ENCODE results near the gene LRPPRC. TPM values are rescaled to one million over a fixed set of nuclear protein-coding genes. Genes with fewer than 3 reads are reported as not detected.
A peak's percentile ranks its signal among the peaks of the same experiment; 100 is the strongest.

The LRPPRC gene
- total and polyA plus RNA-seq, 2 donors (not counting 3 experiments of a cell fraction or from before 2014, with no cell fraction given), result 22.6 to 94.0 TPM

- ChIA-PET POLR2A (no interaction called here), CTCF (interaction anchor here (0.6 kb wide), 1 partner anchor 24 kb away, joined by 3 read pairs; no protein-coding TSS in a partner anchor)
- intact Hi-C loops (cut with micrococcal nuclease), result no loop called here
Measured at GRCh38 chr2:44016282-44016681, 20.5 kb upstream of the LRPPRC start.

More at GRCh38 chr2:44016282-44016681, 20.5 kb upstream of the LRPPRC start:
- FAIRE-seq (peak; percentile 67), DNase-seq (ENCODE audit: low read depth, low spot score) (peak; percentile 48)
- Histone ChIP-seq H3K27ac (ENCODE audit: insufficient read depth, low read depth, low read length) (no peak overlapping the region), H3K4me1 (ENCODE audit: control insufficient read depth, extremely low read depth, insufficient read depth, low read length) (no peaks in the 10 kb centered on the region), H3K79me2 (ENCODE audit: control insufficient read depth, insufficient read depth, low read length) (no peaks in the 10 kb centered on the region), H3K9me3 (replicated peaks; ENCODE audit: control insufficient read depth, insufficient read depth, low read length) (no peaks in the 10 kb centered on the region), H3K27me3 (ENCODE audit: control insufficient read depth in 2 of 2, insufficient read depth in 2 of 2, low read length in 2 of 2) (no peaks in the 10 kb centered on the region), H4K20me1 (replicated peaks; ENCODE audit: control insufficient read depth, extremely low read depth, insufficient read depth, low read length) (no peaks in the 10 kb centered on the region), H3K4me3 (replicated peaks in 1 of 3; ENCODE audit: insufficient read depth in 1 of 3, low read depth in 1 of 3, low read length in 3 of 3) (no peak overlapping the region), H3K4me2 (ENCODE audit: insufficient read depth, low read length) (no peak overlapping the region), H2AFZ (ENCODE audit: low read depth, low read length) (no peak overlapping the region), H3K36me3 (ENCODE audit: control insufficient read depth in 2 of 2, extremely low read depth in 1 of 2, insufficient read depth in 2 of 2, low read length in 2 of 2) (no peaks in the 10 kb centered on the region), H3K9ac (replicated peaks; ENCODE audit: extremely low read depth, insufficient read depth, low read length) (no peak overlapping the region), H3K9me1 (replicated peaks; ENCODE audit: control insufficient read depth, extremely low read depth, insufficient read depth, low read length) (no peaks in the 10 kb centered on the region)
- TF ChIP-seq CTCF (IDR thresholded peaks at IDR 0.05; ENCODE audit: extremely low read depth in 1 of 2, insufficient read depth in 1 of 2, low read depth in 1 of 2, low read length in 2 of 2) (no peak), JUN (IDR thresholded peaks at IDR 0.05; ENCODE audit: borderline replicate concordance, insufficient read depth, insufficient read length, low read depth) (no peak), FOS (IDR thresholded peaks at IDR 0.05; ENCODE audit: borderline replicate concordance, insufficient read depth, low read length) (no peak), EZH2 (IDR thresholded peaks at IDR 0.05; ENCODE audit: borderline replicate concordance, low read depth, low read length, severe bottlenecking) (no peak), MAX (IDR thresholded peaks at IDR 0.05; ENCODE audit: insufficient read depth, insufficient read length) (no peak), POLR2AphosphoS5 (IDR thresholded peaks at IDR 0.05; ENCODE audit: insufficient read depth, low read depth, low read length) (no peak), MYC (IDR thresholded peaks at IDR 0.05; ENCODE audit: low read depth, low read length) (no peak), POLR2A (IDR thresholded peaks at IDR 0.05; ENCODE audit: low read depth, low read length) (no peak), GATA2 (IDR thresholded peaks at IDR 0.05; ENCODE audit: insufficient read depth, insufficient read length, low read depth, low read length) (no peak)
- BruUV-seq (replicated peaks), result no TSS peak
- dilution Hi-C loops (cut with MboI; ENCODE audit: extremely low pct_ligation_motif_present, low sequenced_read_pairs), result no loop called here
